ENCODE results near the gene ORM1.

The ORM1 gene

DNA sequence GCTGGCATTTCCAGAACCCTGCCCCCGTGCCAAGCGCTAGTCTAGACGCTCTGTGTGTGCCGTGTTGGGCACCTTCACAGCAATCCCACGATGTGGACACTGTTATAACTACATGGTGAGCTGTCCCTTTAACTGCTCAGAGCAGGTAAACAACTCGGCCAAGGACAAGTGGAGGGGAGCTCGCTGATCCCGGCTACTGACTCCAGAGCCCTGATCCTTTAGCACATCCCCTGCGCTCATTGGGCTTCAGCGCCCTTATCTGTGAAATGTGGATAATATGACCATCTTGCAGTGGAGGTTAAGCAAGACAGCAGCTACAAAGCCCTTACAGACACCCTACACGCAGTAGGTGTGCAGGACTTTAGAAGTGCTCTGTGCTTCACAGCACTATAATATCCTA lies 23.2 kb downstream of the ORM1 start:
- DNase-seq = no peak

DNA sequence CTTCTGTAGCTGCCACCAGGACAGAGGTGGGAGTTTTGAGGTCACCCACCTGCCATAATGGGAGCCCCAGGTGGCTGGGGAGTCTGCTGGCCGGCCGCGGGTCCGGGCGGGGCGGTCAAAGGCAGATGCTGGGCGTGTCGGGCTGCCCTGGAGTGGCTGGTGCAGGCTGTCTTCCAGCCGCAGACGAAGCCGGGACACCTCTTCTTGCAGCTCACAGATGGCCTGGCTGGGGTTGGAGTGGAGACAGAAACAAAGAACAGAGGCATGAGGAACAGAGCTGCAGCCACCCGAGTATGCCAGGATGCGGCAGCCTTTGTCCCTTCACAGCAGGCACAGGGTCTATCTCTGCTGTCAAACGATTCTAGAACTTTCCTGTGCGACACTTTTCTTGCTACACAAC lies 24.8 kb downstream of the ORM1 start:
- no peak for DNase-seq

DNA sequence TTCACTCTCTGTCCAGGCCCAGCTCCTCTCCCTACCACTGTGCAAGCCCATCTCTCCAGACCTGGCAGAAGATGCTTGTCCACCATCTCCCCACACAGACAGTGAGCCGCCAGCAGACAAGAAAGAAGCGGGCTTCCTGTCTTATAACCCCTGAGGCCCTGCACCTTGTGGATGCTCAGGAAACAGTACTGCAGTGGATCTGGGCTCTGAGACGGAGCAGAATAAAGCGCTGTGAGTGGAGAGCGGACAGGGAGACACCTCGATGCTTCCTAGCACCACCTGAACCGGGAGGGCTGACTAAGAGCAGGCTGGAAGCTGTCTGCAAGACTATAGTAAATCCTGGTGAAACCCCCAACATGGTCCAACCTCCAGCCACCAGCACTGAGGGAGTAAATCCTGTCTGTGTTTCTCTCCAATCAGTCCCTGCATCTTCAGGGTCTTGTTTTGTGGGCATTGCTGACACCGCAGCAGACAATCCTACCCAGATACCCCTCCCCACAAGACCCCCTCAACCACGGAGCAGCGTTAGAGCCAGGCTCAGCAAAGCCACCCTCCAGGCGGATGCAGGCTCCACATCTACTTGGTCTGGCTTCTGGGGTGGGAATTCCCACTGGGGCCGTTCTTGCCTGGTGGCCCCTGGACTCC lies 25.5 kb downstream of the ORM1 start:
- DNase-seq = no peak

DNA sequence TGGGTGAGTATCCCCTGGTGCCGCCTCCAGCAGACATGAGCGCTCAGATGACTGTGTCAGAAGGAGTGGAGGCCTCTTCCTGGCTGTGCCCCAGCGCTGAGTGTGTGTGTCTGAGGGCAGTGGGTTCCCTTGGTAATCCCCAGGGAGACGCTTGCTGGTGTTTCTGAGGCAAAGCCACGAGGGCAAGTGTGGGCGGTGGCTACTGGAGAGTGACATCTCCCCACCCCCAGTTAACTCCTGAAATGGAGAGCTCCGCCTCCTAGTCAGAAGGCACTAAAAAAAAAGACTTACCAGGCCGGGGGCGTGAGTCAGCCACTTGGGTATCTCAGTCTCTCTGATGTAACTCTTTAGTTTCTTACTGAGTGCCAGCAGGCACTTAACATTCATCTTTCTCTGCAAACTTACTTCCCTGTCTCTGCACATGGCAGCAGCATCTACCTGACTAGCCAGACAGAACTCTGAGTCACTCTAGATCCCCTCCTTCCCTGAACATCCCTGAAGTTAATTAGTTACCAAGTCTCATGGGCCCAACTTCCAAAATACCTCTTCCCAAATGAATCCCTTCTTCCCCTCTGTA lies 26.1 kb downstream of the ORM1 start:
- no peak for DNase-seq

DNA sequence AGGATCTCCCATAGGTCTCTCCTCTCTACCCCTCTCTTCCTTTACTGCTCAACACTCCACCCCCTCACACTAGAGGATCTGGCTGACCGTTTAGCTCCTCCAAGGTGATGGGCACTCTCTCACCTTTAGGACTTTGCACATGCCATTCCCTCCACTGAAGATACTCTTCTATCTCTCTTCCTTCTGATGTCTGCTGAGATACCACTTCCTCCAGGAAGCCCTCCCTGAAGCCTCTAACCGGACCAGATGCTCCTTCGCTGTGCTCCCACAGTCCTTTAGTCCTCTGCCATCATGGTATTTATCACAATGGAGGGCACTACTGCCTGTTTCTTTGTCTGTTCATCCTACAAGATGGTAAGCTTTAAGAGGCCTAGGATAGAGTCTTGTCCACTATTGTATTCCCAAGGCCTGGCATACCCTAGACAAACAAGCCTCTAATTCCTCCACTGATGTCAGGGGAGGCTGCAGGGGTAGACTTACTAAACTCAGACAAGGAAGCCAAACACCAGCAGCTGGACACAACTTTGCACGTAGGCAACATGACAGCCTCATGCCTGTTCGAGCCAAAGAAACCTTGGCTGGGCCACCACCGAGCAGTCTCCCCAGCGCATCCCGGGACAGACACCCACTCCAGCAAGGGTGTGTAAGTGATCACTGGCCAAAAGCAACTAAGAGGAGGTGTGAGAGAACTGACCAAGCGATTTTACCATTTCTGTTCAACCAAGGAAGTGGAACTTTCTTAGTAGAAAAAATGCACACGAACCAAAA lies 27.0 kb downstream of the ORM1 start:
- DNase-seq = no peak

DNA sequence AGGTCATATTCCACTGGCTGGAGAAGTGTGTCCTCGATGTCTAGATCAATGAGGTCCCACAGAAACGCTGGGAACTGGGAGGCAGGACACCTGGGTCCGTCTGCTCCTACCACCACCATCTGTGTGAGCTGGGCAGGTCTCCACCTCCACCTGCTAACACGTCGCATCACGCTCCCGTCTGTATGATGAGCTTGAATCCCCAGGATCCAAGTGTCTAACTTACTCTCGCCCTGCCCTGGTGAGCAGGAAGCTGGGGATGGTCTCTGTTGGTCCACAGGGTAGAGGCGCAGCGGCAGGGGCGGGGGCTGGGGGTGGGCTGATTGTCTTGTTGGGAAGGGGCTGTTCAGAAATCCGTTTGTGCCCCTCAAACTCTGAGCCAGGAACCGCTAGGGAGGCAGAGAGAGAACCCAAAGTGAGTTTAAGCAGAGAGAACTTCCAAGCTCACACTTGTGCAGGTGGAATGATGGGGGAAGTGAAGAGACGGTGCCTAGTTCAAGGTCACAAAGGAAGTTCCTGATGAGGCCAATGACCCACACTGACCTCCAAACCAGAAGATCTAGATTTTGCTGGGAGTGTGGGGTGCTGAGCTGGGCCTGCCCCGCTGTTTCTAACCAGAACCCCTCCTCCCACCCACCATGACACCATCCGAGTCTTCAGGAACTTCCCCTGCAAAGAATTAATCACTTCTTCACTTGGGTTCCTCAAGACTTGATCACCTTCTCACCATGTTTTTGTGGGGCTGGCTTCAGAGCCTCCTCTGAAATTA lies 27.9 kb downstream of the ORM1 start:
- DNase-seq = no peak

DNA sequence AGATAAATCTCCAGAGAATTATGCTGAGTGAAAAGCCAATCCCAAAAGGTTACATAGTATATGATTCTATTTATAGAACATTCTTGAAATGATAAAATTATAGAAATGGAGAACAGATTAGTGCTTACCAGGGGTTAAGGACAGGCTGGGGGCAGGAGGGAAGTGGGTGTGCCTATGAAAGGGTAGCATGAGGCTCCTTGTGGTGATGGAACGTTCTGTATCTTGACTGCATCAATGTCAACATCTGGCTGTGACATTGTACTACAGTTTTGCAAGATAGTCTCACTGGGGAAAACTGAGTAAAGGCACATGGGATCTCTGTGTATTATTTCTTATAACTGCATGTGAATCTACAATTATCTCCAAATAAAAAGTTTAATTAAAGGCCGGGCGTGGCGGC lies 29.0 kb downstream of the ORM1 start:
- no peak for DNase-seq

DNA sequence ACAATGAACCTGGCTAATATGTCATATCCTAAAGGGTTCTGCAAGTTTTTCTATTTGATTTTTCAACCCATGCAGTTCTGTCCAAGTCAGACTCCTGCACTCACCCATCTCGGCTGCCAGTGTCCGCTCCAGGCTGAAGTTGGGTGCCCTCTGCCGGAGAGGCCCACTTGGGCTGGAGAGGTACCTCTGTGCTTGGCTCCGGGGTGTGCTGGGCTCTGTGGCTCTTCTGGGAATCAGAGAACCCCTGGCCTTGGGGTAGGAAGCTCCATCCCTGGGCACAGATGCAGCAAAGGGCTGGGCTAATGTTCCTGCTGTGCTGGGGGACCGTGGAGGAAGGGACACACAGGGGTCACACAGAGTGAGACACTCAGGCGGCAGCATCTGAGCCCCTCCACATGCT lies 32.9 kb downstream of the ORM1 start:
- DNase-seq = no peak

DNA sequence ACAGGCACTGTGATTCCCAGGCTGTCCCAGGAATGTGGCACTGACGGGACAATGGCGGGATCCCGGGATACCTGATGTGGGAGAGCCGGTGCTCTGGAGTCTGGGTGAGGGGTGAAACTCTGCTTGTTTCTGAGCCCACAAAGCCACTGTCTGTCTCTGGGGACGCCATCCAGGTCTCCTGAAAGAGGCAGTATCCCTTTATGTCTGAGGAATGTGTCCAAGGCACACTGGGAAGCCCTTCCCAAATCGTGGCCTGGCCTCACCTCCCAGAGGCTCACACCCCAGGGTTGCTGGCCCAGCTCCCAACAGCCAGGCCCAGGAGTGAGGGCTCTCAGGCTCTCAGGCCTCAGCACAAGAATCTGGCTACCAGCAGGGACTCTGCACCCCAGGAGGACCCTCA lies 33.9 kb downstream of the ORM1 start:
- DNase-seq = no peak

DNA sequence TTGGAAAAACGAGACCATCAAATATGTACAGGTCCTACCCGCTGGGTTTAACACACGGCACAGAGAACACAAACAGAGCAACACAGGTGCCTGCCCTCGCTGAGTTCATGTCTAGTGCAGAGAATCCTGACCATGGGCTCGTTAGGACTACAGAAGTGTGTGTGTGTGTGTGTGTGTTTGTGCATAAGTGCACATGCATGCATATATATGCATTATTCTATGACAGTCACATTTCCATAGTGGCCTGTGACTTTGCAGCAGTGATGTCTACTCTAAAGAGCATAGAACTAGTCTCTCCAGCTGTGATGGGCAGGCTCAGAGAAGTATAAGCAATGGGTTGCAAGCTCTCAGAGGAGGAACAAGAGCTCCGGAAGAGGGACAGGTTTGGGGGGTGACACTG lies 34.5 kb downstream of the ORM1 start:
- no peak for DNase-seq

DNA sequence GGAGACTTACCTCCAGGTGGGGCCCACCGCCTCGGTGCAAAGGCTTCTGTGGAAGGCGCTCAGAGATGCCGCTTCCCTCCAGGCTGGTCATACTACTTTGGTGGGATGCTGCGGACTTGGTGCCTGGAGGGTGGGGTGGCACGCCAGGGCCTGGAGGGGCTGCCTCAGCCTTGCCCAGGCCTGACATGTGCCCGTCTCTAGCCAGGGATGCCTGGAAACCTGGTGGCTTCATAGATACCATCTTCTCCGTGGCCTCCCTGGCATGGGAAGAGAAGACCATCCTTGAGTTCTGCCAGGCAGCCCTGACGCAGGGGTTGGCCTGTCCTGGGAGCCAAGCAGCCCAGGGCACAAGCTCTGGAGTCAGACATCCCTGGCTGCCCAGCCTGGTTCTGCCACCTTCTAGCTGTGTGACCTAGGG lies 35.0 kb downstream of the ORM1 start:
- DNase-seq = no peak

DNA sequence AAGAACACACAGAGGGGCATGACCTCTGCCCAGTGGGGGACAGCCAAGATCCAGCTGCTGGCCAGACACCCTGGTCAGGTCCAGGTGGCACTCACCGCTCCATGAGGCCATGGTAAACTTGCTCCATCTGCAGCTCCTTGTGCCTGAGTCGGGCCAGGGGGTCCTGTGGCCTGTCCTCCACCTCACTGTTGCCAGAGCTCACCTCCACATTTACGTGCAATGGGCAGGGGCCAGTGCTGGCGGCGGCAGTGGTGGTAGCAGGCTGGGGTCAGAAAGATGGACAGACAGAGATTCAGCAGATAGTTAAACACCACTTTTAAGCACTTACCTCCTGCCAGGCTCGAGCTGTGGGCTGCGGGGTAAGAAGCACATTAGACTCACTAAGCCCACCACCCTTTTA lies 36.9 kb downstream of the ORM1 start:
- no peak for DNase-seq

DNA sequence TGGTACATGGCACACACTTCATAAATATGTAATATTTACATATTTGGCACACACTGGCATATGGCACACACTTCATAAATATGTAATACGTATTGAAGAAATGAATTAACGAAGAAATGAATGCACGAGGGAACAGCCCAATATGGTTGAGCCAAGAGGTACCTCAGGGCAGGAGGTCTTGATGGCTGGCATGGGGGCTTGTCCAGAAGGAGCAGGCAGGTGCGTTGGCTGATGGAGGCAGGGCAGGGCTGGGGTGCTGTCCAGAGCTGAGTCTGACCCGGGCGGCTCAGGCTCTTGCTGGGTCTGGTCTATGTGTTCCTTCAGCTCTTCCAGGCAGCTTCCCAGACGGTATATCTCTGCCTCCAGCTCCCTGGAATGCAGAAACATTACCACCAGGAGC lies 38.6 kb downstream of the ORM1 start:
- no peak for DNase-seq

DNA sequence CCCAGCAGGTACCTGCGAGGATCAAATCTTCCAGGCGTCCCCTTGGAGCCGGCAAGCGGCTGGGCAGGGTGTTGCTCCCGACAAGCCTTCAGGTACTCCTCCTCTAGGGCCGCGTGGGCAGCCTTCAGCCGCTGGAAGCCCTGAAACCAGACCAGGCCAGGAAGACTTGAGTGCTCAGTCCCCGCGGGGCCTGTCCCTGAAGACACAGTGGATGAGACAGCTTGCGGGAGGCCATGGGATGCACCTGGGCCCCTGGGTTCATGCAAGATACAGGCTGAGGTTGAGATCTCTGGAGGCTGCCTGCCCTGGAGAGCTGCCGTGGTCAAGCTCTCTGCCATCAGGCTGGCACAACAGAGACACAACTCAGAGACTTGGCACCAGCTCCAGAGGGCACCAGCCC lies 39.5 kb downstream of the ORM1 start:
- DNase-seq = no peak

DNA sequence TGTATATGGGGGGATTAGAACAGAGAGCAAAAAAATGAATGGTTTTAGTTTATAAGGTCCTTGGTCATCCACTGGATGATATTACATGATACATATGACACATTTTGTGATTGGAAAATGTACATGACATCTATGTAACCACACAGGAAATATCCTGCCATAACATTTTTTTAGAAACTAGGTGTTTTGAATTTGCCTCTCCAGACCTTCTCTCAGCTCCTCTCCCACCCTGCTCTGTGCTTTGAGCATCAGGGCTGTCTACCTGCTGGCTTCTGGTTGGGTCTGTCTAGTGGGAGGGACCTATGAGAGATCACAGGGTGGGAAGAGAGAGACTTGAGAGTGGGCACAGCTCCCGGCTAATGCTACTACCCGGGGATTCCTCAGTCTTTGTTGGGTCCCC lies 40.5 kb downstream of the ORM1 start:
- no peak for DNase-seq

DNA sequence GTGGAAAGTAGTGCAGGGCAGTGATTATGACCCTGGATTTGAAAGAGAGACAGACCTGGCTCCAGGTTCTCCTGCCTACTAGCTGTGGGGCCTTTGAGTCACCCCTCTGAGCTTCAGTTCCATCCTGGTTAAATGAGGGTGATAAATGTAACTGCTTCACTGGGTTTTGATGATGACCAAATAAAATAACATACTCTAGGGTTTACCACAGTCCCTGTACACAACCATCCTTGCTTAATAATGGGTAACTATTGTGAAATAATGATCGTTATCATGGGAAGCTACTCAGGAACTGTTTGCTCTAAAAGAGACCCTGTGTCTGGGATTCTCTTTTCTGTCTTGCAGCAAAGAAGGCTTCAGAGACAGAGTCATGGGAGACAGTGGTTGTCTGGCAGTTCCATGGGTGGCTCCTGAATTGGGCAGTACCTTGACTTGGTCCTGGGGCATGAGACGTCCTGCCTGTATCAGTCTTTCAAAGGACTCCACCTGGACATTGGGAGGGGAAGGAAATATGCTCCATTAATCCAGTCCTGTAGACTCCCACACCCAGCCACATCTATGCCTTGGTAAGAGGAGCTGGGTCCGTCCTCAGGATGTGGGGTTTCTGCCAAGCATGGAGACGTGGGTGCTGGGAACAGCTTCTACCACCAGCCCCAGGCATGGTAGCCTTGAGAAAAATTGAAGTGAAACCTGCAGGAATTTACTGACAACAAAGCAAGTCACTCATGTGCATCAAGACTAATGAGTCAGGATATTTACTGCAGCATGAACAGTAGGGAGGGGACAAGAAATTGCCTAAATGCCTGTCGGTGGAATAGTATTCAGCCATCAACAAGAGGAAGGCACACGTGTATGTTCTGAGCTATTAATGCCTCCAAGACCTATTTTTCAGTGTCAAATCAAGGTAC lies 41.5 kb downstream of the ORM1 start:
- DNase-seq = no peak

DNA sequence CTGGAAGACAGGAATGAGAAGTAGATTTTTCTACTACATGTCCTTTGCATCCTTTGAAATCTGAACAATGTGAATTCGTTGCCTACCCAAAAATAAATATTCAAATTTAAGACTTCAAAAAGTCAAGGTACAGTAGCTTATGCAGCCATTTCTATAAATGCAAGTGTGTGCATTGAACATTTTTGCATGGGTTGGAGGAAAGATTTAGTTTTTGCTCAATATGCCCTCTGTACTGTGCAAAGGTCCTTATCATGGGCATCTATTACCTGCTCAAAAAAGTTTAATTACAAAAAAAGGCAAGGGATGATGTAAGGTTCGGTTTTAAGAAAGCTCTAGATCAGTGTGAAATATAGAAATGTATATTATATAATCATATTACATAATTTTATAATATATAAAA lies 42.3 kb downstream of the ORM1 start:
- DNase-seq = no peak

DNA sequence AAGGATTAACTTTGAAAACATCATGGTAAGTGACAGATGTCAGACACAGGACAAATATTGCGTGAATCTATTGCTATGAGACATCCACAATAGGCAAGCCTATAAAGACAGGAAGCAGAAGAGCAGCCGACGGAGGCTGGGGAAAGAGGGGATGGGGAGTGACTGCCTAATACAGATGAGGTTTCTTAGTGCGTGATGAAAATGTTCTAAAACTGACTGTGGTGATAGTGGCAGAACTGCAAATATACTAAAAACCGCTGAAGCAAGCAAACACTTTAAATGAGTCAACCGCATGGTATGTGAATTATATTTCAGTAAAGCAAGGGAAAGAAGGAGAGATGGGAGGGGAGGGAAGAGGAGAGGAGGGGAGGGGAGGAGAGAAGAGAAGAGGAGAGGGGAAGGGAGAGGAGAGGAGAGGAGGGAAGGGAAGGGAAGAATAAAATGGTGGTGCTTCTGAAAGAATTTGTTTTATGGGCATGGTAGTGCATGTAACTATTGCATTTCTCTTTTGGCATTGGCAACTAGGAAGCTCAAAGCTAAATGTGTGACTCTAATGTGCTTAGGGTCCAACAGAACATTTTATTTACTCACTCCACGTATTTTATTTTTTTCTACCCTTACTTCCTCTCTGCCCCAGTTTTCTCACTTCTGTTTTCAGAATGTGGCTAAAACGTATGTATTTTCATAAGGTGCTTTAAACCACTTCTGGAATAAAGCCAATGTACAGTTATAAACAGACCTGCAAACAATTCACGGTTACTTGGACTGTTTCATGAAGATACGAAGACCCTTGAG lies 43.6 kb downstream of the ORM1 start:
- DNase-seq = no peak

DNA sequence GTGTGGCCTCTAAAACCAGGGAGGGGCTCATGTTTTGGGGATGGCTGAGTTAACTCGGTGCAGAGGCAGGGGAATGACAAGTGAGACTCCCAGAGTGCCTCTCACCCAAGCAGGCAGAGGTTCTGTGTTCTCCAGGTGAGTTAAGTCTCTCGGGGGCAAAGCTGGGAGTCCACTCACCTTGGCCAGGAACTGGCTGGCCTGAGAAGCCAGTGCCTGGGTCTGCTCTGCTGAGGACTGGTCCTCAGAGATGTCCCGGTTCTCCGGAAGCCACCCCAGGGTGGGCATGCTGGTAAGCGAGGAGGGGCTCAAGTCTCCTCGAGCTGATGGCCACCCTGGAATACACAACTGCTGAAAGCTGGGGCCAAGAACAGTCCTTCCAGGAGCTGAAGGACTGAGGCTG lies 44.5 kb downstream of the ORM1 start:
- no peak for DNase-seq

DNA sequence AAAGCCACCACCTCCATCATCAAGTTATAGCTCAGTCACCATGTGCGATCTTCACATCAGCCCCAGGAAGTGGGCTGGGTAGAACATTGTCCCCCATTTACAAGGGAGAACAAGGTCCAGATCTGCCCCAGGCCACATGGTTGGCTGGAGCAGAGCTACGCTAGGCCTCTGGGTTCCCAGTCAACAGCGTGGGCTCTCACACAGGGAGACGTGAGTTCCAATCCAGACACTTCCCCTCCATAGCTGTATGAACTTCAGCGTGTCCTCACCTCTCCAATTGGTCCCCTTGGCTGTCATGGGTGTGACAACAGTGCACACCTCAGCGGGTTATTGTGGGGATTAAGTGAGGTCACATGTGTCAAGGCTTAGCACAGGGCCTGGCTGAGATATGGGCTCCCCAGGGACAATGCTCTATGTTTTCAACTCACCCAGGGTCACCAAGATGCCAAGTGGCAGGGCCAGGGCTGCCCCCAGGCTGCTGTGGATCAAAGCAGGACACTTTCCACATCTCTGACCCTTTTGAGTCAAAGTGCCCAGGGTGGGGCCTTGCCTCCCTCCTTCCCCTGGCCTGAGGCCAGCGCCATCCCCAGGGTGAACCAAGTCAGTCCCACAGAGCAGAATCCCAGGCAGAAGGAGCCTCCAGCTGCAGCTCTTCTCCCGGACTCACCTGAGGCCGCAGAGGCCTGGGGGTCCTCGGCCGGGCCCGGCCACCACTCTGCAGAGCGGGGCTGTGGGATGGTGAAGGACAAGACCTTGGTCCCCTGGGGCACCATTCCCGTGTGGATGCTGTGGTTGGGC lies 45.1 kb downstream of the ORM1 start:
- DNase-seq = no peak

Data from NCI-H146 (cell line).